Measurements from ENCODE around the gene DBNDD1.

GRCh38 chr16:89982318-89982717, 36.9 kb downstream of the DBNDD1 start:
- no peak for TF ChIP-seq POLR2A (IDR thresholded peaks at IDR 0.05; ENCODE audit: low read depth, low read length)
- TF ChIP-seq TAF1 (IDR thresholded peaks at IDR 0.05; ENCODE audit: low read depth, low read length), result no peak
- no peak for TF ChIP-seq POLR2AphosphoS5 (IDR thresholded peaks at IDR 0.05; ENCODE audit: low read depth, low read length)
- no peak for TF ChIP-seq SPI1 (IDR thresholded peaks at IDR 0.05; ENCODE audit: low read depth, low read length)
